Mesenchymal stem cell (in vitro differentiated cells and primary cell): Measurements from ENCODE around the gene RHBDF2.

Experiments
- DNase-seq: peaks from one replicate; pipeline ENCODE4 v3.0.0-alpha.2; 2013
- H2AFZ ChIP-seq: one replicate; pipeline ENCODE4 v1.6.1; 2013; ENCODE audit warnings: low read depth, mild to moderate bottlenecking, control low read depth, inconsistent platforms, low read length, moderate library complexity
- H2AK5ac ChIP-seq: 2 replicates; pipeline ENCODE4 v1.6.1; 2013; ENCODE audit warnings: low read length, moderate library complexity, mild to moderate bottlenecking, inconsistent platforms; ENCODE audit not compliant: severe bottlenecking
- H2BK120ac ChIP-seq: one replicate; pipeline ENCODE4 v1.6.1; 2013; ENCODE audit warnings: low read depth, mild to moderate bottlenecking, inconsistent platforms, low read length, moderate library complexity
- H2BK12ac ChIP-seq, 2 experiments: one replicate each; pipeline ENCODE4 v1.6.1; 2013; ENCODE audit warnings: inconsistent platforms in 2 of 2, low read length in 2 of 2, mild to moderate bottlenecking in 2 of 2, moderate library complexity in 2 of 2, control low read depth in 1 of 2
- H2BK15ac ChIP-seq: one replicate; pipeline ENCODE4 v1.6.1; 2013; ENCODE audit warnings: mild to moderate bottlenecking, low read depth, inconsistent platforms; ENCODE audit not compliant: poor library complexity, severe bottlenecking
- H2BK5ac ChIP-seq: 2 replicates; pipeline ENCODE4 v1.6.1; 2013; ENCODE audit warnings: low read depth, mild to moderate bottlenecking, low read length, control low read depth, inconsistent platforms; ENCODE audit not compliant: poor library complexity, severe bottlenecking
- H3K14ac ChIP-seq, 2 experiments: one replicate each; pipeline ENCODE4 v1.6.1; 2013; ENCODE audit warnings: inconsistent platforms in 2 of 2, low read length in 2 of 2, control low read depth in 1 of 2, mild to moderate bottlenecking in 1 of 2, moderate library complexity in 1 of 2
- H3K18ac ChIP-seq, 2 experiments: one replicate each; pipeline ENCODE4 v1.6.1; 2013; ENCODE audit warnings: inconsistent platforms in 2 of 2, low read length in 2 of 2, control low read depth in 1 of 2, low read depth in 1 of 2, mild to moderate bottlenecking in 1 of 2
- H3K23ac ChIP-seq, 2 experiments: one replicate each; pipeline ENCODE4 v1.6.1; 2013; ENCODE audit warnings: inconsistent platforms in 2 of 2, low read length in 2 of 2, mild to moderate bottlenecking in 2 of 2, moderate library complexity in 2 of 2, control low read depth in 1 of 2
- H3K27ac ChIP-seq: 2 replicates; pipeline ENCODE4 v1.5.1; 2013; ENCODE audit warnings: mild to moderate bottlenecking, moderate library complexity, low read length, control low read depth, inconsistent platforms; ENCODE audit not compliant: poor library complexity, severe bottlenecking
- H3K27me3 ChIP-seq, 2 experiments: 2 replicates each; pipeline versions ENCODE4 v1.6.1 to v1.7.0; 2013; ENCODE audit warnings: low read length in 2 of 2, mild to moderate bottlenecking in 2 of 2, moderate library complexity in 2 of 2, control low read depth in 1 of 2, inconsistent platforms in 1 of 2; ENCODE audit not compliant: control insufficient read depth in 1 of 2, insufficient read depth in 1 of 2
- H3K36me3 ChIP-seq, 2 experiments: 2 replicates each; pipeline versions ENCODE4 v1.6.1 to v1.7.0; 2013; ENCODE audit warnings: low read length in 2 of 2, control low read depth in 1 of 2, inconsistent platforms in 1 of 2, low read depth in 1 of 2, mild to moderate bottlenecking in 1 of 2; ENCODE audit not compliant: insufficient read depth in 2 of 2, control insufficient read depth in 1 of 2
- H3K4ac ChIP-seq, 2 experiments: one replicate each; pipeline ENCODE4 v1.6.1; 2013; ENCODE audit warnings: inconsistent platforms in 2 of 2, low read length in 2 of 2, mild to moderate bottlenecking in 2 of 2, moderate library complexity in 2 of 2, control low read depth in 1 of 2, low read depth in 1 of 2
- H3K4me1 ChIP-seq: 2 replicates; pipeline ENCODE4 v1.6.1; 2013; ENCODE audit warnings: low read depth, low read length, control low read depth; ENCODE audit not compliant: control insufficient read depth, insufficient read depth
- H3K4me2 ChIP-seq: 2 replicates; pipeline ENCODE4 v1.6.1; 2013; ENCODE audit warnings: low read length, mild to moderate bottlenecking, inconsistent platforms; ENCODE audit not compliant: poor library complexity, severe bottlenecking
- H3K4me3 ChIP-seq, 2 experiments: 2 replicates each; pipeline versions ENCODE4 v1.5.1 to v1.7.0; 2013; ENCODE audit warnings: low read length in 2 of 2, mild to moderate bottlenecking in 2 of 2, control low read depth in 1 of 2, low read depth in 1 of 2; ENCODE audit not compliant: insufficient read depth in 1 of 2
- H3K79me1 ChIP-seq: replicated peaks from 2 replicates; pipeline ENCODE4 v1.6.1; 2013; ENCODE audit warnings: mild to moderate bottlenecking, control low read depth, low read length, inconsistent platforms; ENCODE audit not compliant: poor library complexity, severe bottlenecking
- H3K9ac ChIP-seq: 2 replicates; pipeline ENCODE4 v1.7.0; 2013; ENCODE audit warnings: mild to moderate bottlenecking, low read length, moderate library complexity
- H3K9me3 ChIP-seq: 2 replicates; pipeline ENCODE4 v1.7.0; 2013; ENCODE audit warnings: mild to moderate bottlenecking, low read length; ENCODE audit not compliant: control insufficient read depth
- H4K8ac ChIP-seq: one replicate; pipeline ENCODE4 v1.6.1; 2013; ENCODE audit warnings: inconsistent platforms, mild to moderate bottlenecking, low read length, moderate library complexity
- H4K91ac ChIP-seq: one replicate; pipeline ENCODE4 v1.6.1; 2013; ENCODE audit warnings: mild to moderate bottlenecking, low read length, inconsistent platforms
- WGBS: methylation state at CpG from one replicate; pipeline ENCODE4 v1.1.7; 2013; ENCODE audit warnings: mixed read lengths; 5-methylcytosine and 5-hydroxymethylcytosine counted together

The RHBDF2 gene

DNA sequence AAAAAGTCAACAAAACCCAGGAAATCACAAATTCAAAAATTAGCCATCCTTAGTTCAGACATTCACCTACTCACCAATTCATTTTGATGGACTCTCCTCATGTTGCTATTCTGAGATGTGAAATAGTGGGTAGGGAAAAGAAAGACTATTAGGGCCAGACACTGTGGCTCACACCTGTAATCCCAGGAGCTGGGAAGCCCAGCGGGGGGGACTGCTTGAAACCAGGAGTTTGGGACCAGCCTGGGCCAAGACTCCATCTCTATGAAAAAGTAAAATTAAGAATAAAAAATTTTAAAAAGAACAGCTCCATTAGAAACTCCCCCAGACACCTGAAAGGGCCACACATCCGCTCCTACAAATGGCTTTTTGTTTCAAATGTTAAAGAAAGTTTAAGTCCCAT lies 69.7 kb downstream of the RHBDF2 start:
- H3K4ac ChIP-seq: no peak overlapping the region
- no peak overlapping the region for H2BK5ac ChIP-seq
- no peak overlapping the region for H3K9ac ChIP-seq
- H3K27me3 ChIP-seq: no peaks in the 10 kb centered on the region
- H3K14ac ChIP-seq: no peak overlapping the region
- peaks cover 39% of the 10 kb centered on the region for H3K79me1 ChIP-seq
- H3K36me3 ChIP-seq: peaks cover 3% of the 10 kb centered on the region in 2 experiments
- H4K8ac ChIP-seq: no peak overlapping the region
- no peak overlapping the region for H2AK5ac ChIP-seq
- H3K4me1 ChIP-seq: peaks cover 5% of the 10 kb centered on the region
- H2AFZ ChIP-seq: no peak overlapping the region
- no peak overlapping the region for H2BK15ac ChIP-seq
- H3K4me3 ChIP-seq: no peak overlapping the region
- no peak overlapping the region for H3K4me2 ChIP-seq
- H3K9me3 ChIP-seq: no peaks in the 10 kb centered on the region
- H3K18ac ChIP-seq: no peak overlapping the region
- no peak overlapping the region for H4K91ac ChIP-seq
- no peak overlapping the region for H2BK12ac ChIP-seq
- DNase-seq: no peak
- 100% methylated on average over 1 of the region's 2 CpGs for WGBS
- no peak overlapping the region for H3K27ac ChIP-seq
- H3K23ac ChIP-seq: no peak overlapping the region
- no peak overlapping the region for H2BK120ac ChIP-seq

DNA sequence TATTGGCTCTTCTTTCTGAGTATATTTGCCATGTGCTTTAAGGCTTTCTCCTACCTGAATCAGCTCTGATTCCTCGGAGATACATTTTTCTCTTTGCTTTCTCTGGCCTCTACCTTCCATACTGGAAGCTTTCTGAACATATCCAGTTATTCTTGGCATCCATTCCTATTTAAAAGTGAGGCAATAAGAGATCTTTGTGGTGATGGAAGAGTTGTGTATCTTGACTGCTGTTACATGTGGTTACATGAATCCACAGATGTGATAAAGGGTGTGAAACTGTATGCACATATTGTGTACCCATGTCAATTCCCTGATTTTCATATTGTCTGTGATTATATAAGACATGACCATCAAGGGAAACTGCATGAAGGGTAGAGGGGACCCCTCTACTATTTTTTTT lies 72.7 kb downstream of the RHBDF2 start:
- Histone ChIP-seq H3K4me2 (no peak overlapping the region), H3K9me3 (no peaks in the 10 kb centered on the region), H3K23ac (no peak overlapping the region), H3K14ac (no peak overlapping the region), H3K4me1 (peaks cover 3% of the 10 kb centered on the region), H3K4ac (no peak overlapping the region), H2AFZ (no peak overlapping the region), H4K91ac (no peak overlapping the region), H3K27me3 (no peaks in the 10 kb centered on the region), H3K9ac (no peak overlapping the region), H3K36me3 (no peaks in the 10 kb centered on the region), H4K8ac (no peak overlapping the region), H2AK5ac (no peak overlapping the region), H3K4me3 (no peak overlapping the region), H3K79me1 (peaks cover 30% of the 10 kb centered on the region), H2BK120ac (no peak overlapping the region), H2BK5ac (no peak overlapping the region), H3K18ac (no peak overlapping the region), H2BK15ac (no peak overlapping the region), H3K27ac (no peak overlapping the region), H2BK12ac (no peak overlapping the region)
- WGBS: 100% methylated on average over 1 of the region's 1 CpG
- DNase-seq: no peak

DNA sequence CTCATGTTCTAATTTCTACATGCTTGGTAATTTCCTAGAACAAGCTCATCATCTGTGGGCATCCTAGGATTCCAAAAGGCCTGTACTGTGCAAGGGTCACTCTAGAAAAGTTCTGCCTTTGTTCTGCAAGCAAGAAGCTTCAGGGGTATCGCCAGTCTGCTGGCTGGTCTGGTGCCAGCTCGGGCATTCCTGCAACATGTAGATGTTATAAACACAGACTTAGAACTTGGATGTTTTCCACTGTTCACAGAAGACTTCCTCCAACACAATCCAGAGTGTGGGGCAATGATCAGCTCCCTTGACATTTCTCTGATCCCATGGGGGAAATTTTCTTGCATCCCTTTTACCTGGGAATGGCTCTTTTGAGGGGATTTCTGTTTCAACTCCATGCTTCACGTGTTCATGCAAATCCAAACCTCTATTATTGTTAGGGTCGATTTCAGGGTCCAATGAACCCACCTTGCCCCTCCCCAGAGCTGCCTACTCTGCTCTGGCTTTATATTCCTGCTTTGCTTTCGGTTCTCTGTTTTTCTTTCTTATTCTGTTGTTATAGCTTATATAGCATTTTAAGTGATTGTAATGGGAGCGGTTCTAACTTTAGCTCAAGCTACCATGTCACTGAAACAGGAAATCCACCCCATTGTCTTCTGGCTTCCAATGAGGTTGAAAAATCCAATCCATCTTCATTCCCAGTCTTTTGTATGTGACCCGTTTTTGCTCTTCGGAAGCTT lies 73.6 kb downstream of the RHBDF2 start:
- Histone ChIP-seq H2BK12ac (no peak overlapping the region), H3K4me1 (peaks cover 3% of the 10 kb centered on the region), H2AK5ac (no peak overlapping the region), H3K27ac (no peak overlapping the region), H3K79me1 (peaks cover 32% of the 10 kb centered on the region), H3K36me3 (peaks cover 0 to 4% of the 10 kb centered on the region in 2 experiments), H4K91ac (no peak overlapping the region), H3K4ac (no peak overlapping the region), H3K23ac (no peak overlapping the region), H3K4me2 (no peak overlapping the region), H3K9ac (no peak overlapping the region), H3K4me3 (no peak overlapping the region), H2BK120ac (no peak overlapping the region), H4K8ac (no peak overlapping the region), H3K27me3 (no peaks in the 10 kb centered on the region), H3K18ac (no peak overlapping the region), H2AFZ (no peak overlapping the region), H2BK15ac (no peak overlapping the region), H3K14ac (no peak overlapping the region), H2BK5ac (no peak overlapping the region), H3K9me3 (no peaks in the 10 kb centered on the region)
- peak; percentile 36 for DNase-seq
- 96% methylated on average over 7 of the region's 8 CpGs for WGBS

DNA sequence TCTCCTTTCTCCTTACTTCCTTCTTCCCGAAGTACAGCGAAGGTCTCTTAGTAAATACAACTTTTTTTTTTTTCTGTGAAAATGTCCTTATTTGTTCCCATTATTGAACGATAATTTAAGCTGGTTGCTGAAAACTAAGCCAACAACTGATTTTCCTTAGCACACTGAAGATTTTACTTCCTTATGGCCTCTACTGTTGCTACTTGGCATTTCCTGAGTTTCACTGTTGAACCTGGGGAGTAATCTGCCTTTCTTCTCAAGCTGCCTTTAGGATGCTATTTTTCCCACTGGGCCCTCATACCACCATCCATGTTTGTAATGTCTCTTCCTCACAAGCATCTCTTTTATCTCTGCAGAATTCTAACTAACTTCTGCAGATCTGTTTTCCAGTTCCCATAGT lies 74.4 kb downstream of the RHBDF2 start:
- no peak overlapping the region for H2BK12ac ChIP-seq
- peaks cover 35% of the 10 kb centered on the region for H3K79me1 ChIP-seq
- H3K4me3 ChIP-seq: no peak overlapping the region
- 100% methylated on average over 1 of the region's 3 CpGs for WGBS
- no peak overlapping the region for H3K14ac ChIP-seq
- no peak overlapping the region for H2AK5ac ChIP-seq
- peaks cover under 1 to 13% of the 10 kb centered on the region in 2 experiments for H3K36me3 ChIP-seq
- no peak overlapping the region for H3K4me2 ChIP-seq
- H2AFZ ChIP-seq: no peak overlapping the region
- no peaks in the 10 kb centered on the region for H3K27me3 ChIP-seq
- no peak overlapping the region for H3K27ac ChIP-seq
- no peak overlapping the region for H3K4ac ChIP-seq
- H4K8ac ChIP-seq: no peak overlapping the region
- peaks cover 3% of the 10 kb centered on the region for H3K4me1 ChIP-seq
- no peak overlapping the region for H3K23ac ChIP-seq
- no peak overlapping the region for H3K9ac ChIP-seq
- H4K91ac ChIP-seq: no peak overlapping the region
- no peaks in the 10 kb centered on the region for H3K9me3 ChIP-seq
- H2BK120ac ChIP-seq: no peak overlapping the region
- no peak for DNase-seq
- no peak overlapping the region for H3K18ac ChIP-seq
- no peak overlapping the region for H2BK15ac ChIP-seq
- H2BK5ac ChIP-seq: no peak overlapping the region
